Stimulated activated CD4-positive, alpha-beta T cell treated with anti-CD3 and anti-CD28 coated beads, Interleukin-2, amount 100 ng/mL, for 24 hours (primary cell): ENCODE measurements around the gene ADCY2.

Experiments used
- DNase-seq, 2 donors: peaks; one replicate each; pipeline ENCODE4 v3.0.0-alpha.2; 2020

ADCY2 gene

DNA sequence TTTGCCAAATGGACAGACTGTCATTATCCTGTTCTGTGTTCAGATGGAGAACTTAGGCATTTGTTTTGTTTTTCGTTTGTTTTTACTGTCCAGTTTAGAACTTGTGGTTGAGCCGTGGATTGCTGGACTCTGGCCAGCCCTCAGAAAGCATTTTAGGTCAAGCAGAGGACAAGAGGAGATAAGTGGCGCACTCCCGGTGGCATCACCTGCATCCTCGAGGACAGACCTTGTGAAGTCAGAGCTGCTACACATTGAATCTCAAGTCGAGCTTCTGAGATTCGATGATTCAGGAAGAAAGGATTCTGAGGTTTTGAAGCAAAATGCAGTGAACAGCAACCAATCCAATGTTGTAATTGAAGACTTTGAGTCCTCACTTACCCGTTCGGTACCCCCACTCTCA is 481.9 kb downstream of the ADCY2 start:
- no peak for DNase-seq

DNA sequence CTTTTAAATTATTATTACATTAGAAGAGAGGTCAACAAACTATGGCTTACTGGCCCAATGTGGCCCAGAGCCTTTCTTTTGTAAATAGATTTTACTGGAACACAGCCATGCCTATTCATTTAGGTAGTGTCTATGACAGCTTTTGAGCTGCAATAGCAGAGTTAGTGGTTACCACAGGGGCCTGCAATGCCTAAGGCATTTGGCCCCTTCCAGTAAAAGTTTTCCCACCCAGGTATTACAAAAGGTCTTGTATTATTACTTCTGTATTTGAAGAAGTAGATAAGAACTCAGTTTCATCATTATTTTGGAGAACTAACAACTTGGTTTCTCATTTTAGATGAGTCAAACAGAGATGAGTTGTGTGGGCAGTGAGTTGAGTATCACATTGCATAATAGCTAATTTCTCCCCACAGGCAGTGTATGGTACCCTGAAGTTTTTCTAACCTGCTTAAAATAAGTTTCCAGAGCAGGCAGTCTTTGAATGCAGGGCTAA is 482.5 kb downstream of the ADCY2 start:
- no peak for DNase-seq
